Inflammatory macrophage treated with lipopolysaccharide for 1 hour (primary cell): ENCODE measurements around the gene RNF213.
A peak's percentile ranks its signal among the peaks of the same experiment; 100 is the strongest.

Experiments
- DNase-seq, 2 donors: peaks; one replicate each; pipeline ENCODE4 v3.0.0-alpha.2; 2020 to 2022

RNF213 gene

GRCh38 chr17:80423536-80424225, 163.0 kb downstream of the RNF213 start:
- DNase-seq: no peak

- no peak for DNase-seq
Measured at GRCh38 chr17:80424261-80424660, 163.6 kb downstream of the RNF213 start.

GRCh38 chr17:80424878-80425765, 164.5 kb downstream of the RNF213 start:
- DNase-seq: no peak

GRCh38 chr17:80425835-80426426, 165.3 kb downstream of the RNF213 start:
- no peak for DNase-seq

- DNase-seq: peak; percentile 40 to 83
Measured at GRCh38 chr17:80426671-80427326, 166.1 kb downstream of the RNF213 start.

- no peak for DNase-seq
Measured at GRCh38 chr17:80427366-80428282, 167.0 kb downstream of the RNF213 start.

- no peak for DNase-seq
Measured at GRCh38 chr17:80428363-80428762, 167.7 kb downstream of the RNF213 start.

GRCh38 chr17:80428796-80429195, 168.1 kb downstream of the RNF213 start:
- DNase-seq: no peak

GRCh38 chr17:80429356-80430275, 169.0 kb downstream of the RNF213 start:
- no peak for DNase-seq

GRCh38 chr17:80430446-80431245, 170.0 kb downstream of the RNF213 start:
- DNase-seq: no peak

GRCh38 chr17:80431246-80432195, 170.9 kb downstream of the RNF213 start:
- no peak for DNase-seq

- no peak for DNase-seq
Measured at GRCh38 chr17:80432350-80432955, 171.8 kb downstream of the RNF213 start.

GRCh38 chr17:80432961-80433550, 172.4 kb downstream of the RNF213 start:
- DNase-seq: no peak

- DNase-seq: no peak
Measured at GRCh38 chr17:80433916-80434666, 173.4 kb downstream of the RNF213 start.

GRCh38 chr17:80437532-80437931, 176.9 kb downstream of the RNF213 start:
- DNase-seq: no peak

GRCh38 chr17:80438806-80439205, 178.2 kb downstream of the RNF213 start:
- no peak for DNase-seq

GRCh38 chr17:80439499-80439898, 178.8 kb downstream of the RNF213 start:
- no peak for DNase-seq
